Measurements from ENCODE around the gene EPB41L4B. TPM values are rescaled to one million over a fixed set of nuclear protein-coding genes. Genes with fewer than 3 reads are reported as not detected.

EPB41L4B gene
- total and polyA plus RNA-seq, 7 experiments from 2014 or later, result 0.36 TPM; not detected in 6

Other genes with a start within 250 kb of the EPB41L4B start
- 10 to 100 TPM; 25.5 to 76.7 (median 29.2) TPM for gene TMEM245, start 201.1 kb downstream of the EPB41L4B start, total RNA-seq
- 10 to 100 TPM; 26.6 to 31.9 TPM for gene TMEM245, start 201.1 kb downstream of the EPB41L4B start, polyA plus RNA-seq
- not detected for gene FRRS1L, start 153.8 kb downstream of the EPB41L4B start, total RNA-seq
- gene FRRS1L, start 153.8 kb downstream of the EPB41L4B start, polyA plus RNA-seq, result not detected
- gene PTPN3, start 177.2 kb upstream of the EPB41L4B start, total RNA-seq, result under 1 TPM in 1 of 5 experiments, not detected in 4; 0.89 TPM
- gene PTPN3, start 177.2 kb upstream of the EPB41L4B start, polyA plus RNA-seq, result not detected